GM19468 (cell line): ENCODE results near the gene RPS10.
"Not testable (repeated sequence)": the region's sequence is repeated elsewhere in the genome, so short reads cannot be mapped to it uniquely, and the experiment has no call there.

Source experiments
- ATAC-seq: cut with Tn5 transposase; IDR thresholded peaks from one replicate; pipeline ENCODE4 v1.9.1; 2021; ENCODE audit warnings: mild to moderate bottlenecking, moderate library complexity, moderate number of reproducible peaks; ENCODE audit not compliant: unreplicated experiment; ENCODE audit errors: extremely low read depth

The RPS10 gene

DNA sequence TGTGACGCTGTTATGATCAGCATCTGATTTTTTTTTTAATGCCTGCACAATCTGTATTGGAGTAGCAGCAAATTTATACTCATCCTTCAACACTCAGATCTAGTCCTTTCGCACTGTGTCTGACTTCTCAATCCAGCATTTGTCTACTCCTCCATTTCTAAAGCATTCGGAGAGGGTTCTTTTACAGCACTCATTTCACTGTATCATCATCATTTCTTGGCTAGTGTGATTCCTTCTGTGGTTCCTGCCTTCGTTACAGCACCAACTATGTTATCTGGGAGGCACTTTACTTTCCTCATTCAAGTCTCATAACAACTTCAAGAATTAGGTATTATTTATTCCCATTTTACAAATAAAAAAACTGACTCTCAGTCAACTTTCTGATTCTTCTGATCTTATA lies 51.4 kb downstream of the RPS10 start:
- no peak for ATAC-seq

DNA sequence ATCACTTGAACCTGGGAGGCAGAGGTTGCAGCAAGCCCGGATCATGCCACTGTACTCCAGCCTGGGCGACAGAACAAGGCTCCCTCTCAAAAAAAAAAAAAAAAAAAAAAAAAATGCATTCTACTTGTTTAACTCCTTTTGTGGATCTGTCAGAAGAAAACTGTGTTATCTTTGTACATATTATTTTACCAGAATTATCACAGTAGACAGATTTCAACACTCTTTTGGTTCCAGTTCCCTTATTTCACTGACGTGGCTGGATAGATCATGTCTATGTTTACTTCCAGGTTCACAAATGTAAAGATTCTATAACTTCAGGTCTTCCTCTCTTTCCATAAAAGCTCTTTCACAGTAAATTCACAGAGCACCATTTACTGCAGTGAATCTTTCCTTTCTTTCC lies 51.8 kb downstream of the RPS10 start:
- ATAC-seq, result no peak

DNA sequence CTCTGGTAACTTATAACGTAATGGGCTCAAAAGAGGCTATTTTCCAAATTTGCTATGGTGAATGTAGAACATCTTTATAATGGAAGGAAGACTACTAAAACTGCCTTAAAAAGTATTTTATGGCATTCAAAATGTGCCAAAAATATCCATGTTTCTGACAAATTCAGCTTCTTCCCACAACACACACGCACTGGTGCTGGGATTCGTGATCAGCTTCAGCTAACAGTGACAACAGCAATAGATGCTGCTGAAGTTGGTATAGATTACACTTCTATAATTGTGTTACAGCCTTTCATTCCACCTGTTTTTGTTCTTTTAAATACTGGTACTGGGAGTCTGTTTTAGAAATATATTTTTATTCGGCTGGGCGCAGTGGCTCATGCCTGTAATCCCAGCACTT lies 52.4 kb downstream of the RPS10 start:
- no peak for ATAC-seq

DNA sequence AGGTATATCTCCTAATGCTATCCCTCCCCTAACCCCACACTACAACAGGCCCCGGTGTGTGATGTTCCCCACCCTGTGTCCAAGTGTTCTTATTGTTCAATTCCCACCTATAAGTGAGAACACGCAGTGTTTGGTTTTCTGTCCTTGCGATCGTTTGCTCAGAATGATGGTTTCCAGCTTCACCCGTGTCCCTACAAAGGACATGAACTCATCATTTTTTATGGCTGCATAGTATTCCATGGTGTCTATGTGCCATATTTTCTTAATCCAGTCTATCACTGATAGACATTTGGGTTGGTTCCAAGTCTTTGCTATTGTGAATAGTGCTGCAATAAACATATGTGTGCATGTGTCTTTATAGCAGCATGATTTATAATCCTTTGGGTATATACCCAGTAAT lies 54.0 kb downstream of the RPS10 start:
- ATAC-seq, result not testable (repeated sequence)

DNA sequence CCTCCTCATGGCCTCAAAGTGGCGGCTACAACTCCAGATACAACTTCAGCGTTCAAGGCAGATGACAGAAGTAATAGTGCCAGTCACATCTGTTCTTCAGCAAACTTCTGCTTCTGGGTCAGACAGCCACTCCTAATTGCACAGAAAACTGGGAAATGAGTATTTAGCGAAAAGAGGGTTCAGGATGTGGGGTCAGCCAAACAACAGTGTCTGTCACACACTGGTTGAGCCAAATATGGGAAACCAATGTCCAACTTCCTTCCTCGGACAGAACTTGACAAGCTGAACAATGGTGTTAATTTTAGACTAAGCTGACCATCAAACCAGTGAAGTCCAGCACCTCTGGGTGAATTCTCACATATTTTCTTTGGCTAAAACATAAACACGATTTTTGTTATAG lies 55.5 kb downstream of the RPS10 start:
- no peak for ATAC-seq

DNA sequence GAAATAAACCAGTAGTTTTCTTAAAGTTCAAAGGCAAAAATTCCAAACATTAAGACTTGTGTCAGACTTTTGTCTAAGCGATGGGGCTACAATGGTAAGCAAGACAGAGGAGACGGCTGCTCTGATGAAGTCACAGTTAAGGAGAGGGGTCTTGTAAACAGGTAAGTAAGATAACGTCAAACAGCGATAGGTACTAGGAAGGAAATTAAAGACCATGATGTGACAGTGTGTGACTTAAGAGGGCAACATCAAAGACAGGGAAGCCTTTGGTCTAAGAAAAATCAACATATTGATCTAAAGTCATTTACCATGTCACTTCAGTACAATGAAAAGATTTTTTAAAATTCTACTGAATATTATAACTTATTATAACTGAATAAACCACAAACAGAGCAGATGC lies 56.5 kb downstream of the RPS10 start:
- ATAC-seq, result no peak
